Measurements from ENCODE around the gene XYLT2. TPM values are rescaled to one million over a fixed set of nuclear protein-coding genes. Genes with fewer than 3 reads are reported as not detected.

XYLT2 gene
- total RNA-seq, 1 donor from 2014 or later = 30.4 TPM

DNA sequence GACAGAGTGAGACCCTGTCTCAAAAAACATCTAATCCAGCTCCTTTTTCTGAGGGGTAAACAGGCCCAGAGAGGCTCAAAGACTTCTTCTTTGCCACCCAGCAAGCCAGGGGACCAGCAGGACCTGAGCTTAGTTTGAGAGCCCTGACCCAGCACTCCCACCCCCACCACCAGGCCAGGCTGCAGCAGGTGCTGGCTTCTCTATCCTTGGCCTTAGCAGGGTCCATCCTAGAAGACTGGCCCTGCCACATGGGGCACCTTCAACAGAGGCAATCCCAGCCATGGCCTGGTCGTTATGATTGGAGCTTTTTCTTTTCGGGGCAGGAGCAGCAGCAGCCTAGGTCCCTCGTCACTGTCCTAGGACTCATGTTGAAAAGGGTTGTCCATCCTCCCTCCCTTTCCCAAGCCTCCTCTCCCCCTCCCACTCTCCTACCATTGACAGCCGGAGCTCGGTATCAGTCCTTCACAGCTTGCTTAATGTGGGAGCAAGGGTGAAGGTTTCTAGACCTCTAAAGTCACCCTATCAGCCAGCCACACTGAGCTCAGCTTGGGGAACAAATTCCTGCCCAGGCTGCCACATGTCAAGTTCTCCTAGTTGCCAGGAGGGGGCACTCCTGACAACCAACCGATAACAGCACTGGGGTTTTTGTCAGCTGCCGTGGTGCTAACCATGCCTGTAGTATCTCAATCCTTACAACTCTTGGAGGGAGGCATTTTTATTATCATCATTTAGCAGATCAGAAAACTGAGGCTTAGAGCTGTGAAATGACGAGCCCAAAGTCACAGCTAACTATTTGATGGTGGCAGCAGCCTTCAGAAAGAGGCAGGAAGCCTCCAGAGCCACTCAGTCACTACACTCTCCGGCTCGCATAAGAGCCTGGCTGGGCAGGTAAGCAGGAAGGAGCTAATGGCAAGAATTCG, 15.9 kb downstream of the XYLT2 start:
- Histone ChIP-seq H3K4me1 (peaks cover 18% of the 10 kb centered on the region), H3K4me3 (no peak overlapping the region), H3K36me3 (peaks cover 0 to 36% of the 10 kb centered on the region in 2 donors), H3K9me3 (no peaks in the 10 kb centered on the region), H3K27ac (no peak overlapping the region), H3K27me3 (no peaks in the 10 kb centered on the region)
- DNase-seq (ENCODE audit: extremely low spot score in 2 of 2) = no peak
- TF ChIP-seq, protein P1, sequence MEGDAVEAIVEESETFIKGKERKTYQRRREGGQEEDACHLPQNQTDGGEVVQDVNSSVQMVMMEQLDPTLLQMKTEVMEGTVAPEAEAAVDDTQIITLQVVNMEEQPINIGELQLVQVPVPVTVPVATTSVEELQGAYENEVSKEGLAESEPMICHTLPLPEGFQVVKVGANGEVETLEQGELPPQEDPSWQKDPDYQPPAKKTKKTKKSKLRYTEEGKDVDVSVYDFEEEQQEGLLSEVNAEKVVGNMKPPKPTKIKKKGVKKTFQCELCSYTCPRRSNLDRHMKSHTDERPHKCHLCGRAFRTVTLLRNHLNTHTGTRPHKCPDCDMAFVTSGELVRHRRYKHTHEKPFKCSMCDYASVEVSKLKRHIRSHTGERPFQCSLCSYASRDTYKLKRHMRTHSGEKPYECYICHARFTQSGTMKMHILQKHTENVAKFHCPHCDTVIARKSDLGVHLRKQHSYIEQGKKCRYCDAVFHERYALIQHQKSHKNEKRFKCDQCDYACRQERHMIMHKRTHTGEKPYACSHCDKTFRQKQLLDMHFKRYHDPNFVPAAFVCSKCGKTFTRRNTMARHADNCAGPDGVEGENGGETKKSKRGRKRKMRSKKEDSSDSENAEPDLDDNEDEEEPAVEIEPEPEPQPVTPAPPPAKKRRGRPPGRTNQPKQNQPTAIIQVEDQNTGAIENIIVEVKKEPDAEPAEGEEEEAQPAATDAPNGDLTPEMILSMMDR (IDR thresholded peaks at IDR 0.05) = peak; percentile 26 to 68 (median 32)
- TF ChIP-seq POLR2AphosphoS5 (IDR thresholded peaks at IDR 0.05; ENCODE audit: insufficient read depth in 1 of 2, low read depth in 1 of 2) = no peak
- intact Hi-C loops (cut with DNase I) = no loop called here

DNA sequence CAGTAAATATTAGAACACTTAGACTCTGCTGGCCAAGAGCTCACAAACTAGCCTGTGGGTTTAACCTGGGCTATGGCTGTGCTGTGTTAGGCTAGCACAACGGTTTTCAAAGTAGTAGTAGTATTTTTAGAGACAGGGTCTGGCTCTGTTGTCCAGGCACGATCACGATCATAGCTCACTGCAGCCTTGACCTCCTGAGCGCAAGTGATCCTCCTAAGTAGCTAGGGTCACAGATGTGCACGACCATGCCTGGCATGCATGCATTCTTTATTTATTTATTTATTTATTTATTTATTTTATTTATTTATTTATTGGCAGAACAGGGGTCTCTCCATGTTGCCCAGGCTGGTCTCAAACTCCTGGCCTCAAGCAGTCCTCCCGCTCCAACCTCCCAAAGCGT, 16.7 kb downstream of the XYLT2 start:
- no peak overlapping the region for H3K27ac ChIP-seq
- peaks cover 0 to 39% of the 10 kb centered on the region in 2 donors for H3K36me3 ChIP-seq
- DNase-seq (ENCODE audit: extremely low spot score in 2 of 2) = no peak
- H3K9me3 ChIP-seq = no peaks in the 10 kb centered on the region
- peaks cover 18% of the 10 kb centered on the region for H3K4me1 ChIP-seq
- TF ChIP-seq, protein P1 (IDR thresholded peaks at IDR 0.05) = no peak
- TF ChIP-seq POLR2A (IDR thresholded peaks at IDR 0.05) = no peak
- TF ChIP-seq POLR2AphosphoS5 (IDR thresholded peaks at IDR 0.05; ENCODE audit: insufficient read depth in 1 of 2, low read depth in 1 of 2) = no peak
- no peak overlapping the region for H3K4me3 ChIP-seq
- intact Hi-C loops (cut with DNase I) = no loop called here
- no peaks in the 10 kb centered on the region for H3K27me3 ChIP-seq

DNA sequence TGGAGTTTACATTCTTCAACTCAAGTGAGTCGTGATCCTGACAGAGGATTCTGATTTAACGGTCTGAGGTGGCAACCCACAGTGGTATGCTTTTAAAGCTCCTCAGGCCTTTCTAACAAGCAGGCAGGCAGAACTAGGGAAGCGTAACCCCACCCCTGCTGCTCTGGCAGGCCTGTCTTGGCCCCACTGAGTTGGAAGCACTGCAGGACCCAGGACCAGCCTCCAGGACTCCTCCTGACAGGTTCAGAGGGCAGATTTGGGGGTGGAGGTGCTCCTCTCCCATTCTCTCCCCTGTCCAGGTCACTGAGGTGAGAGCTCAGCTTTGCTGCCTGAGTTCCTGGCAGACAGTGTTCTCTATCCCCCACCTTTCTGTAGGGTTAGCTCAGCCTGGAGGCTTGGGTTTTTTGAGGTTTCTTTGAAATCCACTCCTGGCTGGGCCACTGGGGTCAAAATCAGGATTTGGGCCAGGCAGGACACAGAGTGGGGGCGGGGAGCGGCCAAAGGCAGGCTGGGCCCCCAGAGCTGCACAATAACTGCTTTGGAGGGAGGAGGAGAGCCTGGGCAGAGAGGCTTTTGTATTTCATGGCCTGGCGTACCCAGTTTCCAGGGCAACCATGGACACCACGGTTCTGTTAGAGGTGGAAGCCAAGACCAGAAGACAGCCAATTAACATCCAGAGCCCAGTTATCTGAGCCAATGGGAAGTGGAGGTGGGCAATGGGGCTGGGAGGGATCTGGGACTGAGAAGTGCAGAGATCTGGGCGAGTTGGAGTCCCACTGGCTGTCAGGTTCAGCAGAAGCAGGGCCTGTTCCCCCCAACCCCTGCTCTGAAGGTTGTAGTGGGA, 17.5 kb downstream of the XYLT2 start:
- peaks cover 0 to 39% of the 10 kb centered on the region in 2 donors for H3K36me3 ChIP-seq
- peaks cover 18% of the 10 kb centered on the region for H3K4me1 ChIP-seq
- H3K27ac ChIP-seq = no peak overlapping the region
- intact Hi-C loops (cut with DNase I) = no loop called here
- H3K27me3 ChIP-seq = no peaks in the 10 kb centered on the region
- TF ChIP-seq, protein P1 (IDR thresholded peaks at IDR 0.05) = no peak
- TF ChIP-seq POLR2AphosphoS5 (IDR thresholded peaks at IDR 0.05; ENCODE audit: insufficient read depth in 1 of 2, low read depth in 1 of 2) (no peak), POLR2A (IDR thresholded peaks at IDR 0.05) (no peak)
- no peak overlapping the region for H3K4me3 ChIP-seq
- H3K9me3 ChIP-seq = no peaks in the 10 kb centered on the region
- no peak for DNase-seq (ENCODE audit: extremely low spot score in 2 of 2)

DNA sequence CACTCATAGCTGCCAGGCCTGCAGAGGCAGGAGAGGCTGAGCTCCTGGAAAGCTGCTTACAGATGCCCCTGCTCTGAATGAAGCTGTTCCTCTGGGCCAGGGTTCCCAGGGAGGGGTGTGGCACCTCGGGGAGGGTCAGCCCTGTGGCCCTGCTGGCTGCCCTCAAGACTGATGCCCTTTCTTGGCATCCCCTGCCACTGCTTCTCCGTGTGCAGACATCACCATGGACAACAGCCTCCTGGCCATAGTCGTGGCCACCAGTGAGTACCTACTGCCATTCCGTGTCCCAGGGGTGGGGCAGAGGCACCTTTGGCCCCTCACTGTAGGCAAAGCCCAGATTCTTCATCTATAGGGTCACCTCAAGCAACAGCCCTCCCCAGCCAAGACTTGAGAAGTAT, 18.1 kb downstream of the XYLT2 start:
- no peak for TF ChIP-seq POLR2AphosphoS5 (IDR thresholded peaks at IDR 0.05; ENCODE audit: insufficient read depth in 1 of 2, low read depth in 1 of 2)
- intact Hi-C loops (cut with DNase I) = no loop called here
- Histone ChIP-seq H3K27me3 (no peaks in the 10 kb centered on the region), H3K36me3 (peaks cover 0 to 39% of the 10 kb centered on the region in 2 donors), H3K4me3 (no peak overlapping the region), H3K27ac (no peak overlapping the region), H3K9me3 (no peaks in the 10 kb centered on the region), H3K4me1 (peaks cover 18% of the 10 kb centered on the region)
- DNase-seq (ENCODE audit: extremely low spot score in 2 of 2) = no peak

DNA sequence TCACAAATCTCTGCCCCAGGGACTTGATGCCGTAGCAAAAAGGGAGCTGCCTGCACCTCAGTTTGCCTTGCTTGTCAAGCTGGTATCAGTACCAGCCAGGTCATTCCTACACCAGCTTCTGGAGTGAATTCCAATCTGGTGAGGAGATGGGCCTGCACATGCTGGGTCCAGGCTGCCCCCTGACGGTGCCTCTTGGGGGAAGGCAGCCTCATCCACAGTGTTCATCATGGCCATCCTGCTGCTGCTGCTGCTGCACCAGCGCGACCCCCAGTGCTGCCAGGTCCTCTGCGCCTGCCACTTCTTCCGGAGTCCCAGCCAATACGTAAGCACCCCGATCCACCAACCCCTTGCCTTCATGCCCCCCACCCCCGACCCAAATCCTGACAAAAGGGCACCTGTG, 18.8 kb downstream of the XYLT2 start:
- Histone ChIP-seq H3K4me1 (peaks cover 18% of the 10 kb centered on the region), H3K36me3 (peaks cover 0 to 42% of the 10 kb centered on the region in 2 donors), H3K9me3 (no peaks in the 10 kb centered on the region), H3K27ac (no peak overlapping the region), H3K27me3 (no peaks in the 10 kb centered on the region), H3K4me3 (no peak overlapping the region)
- intact Hi-C loops (cut with DNase I) = no loop called here
- TF ChIP-seq POLR2A (IDR thresholded peaks at IDR 0.05) (no peak), POLR2AphosphoS5 (IDR thresholded peaks at IDR 0.05; ENCODE audit: insufficient read depth in 1 of 2, low read depth in 1 of 2) (no peak)
- TF ChIP-seq, protein P1 (IDR thresholded peaks at IDR 0.05) = no peak
- DNase-seq (ENCODE audit: extremely low spot score in 2 of 2) = no peak
